GM23338 (cell line): ENCODE results near the gene KRT16. TPM values are rescaled to one million over a fixed set of nuclear protein-coding genes. Genes with fewer than 3 reads are reported as not detected.

Experiments
- ATAC-seq: fragments of 200-7000 bp; cut with Tn5 transposase; 3 replicates; pipeline ENCODE4 v1.9.1; 2020
- DNase-seq: peaks from one replicate; pipeline ENCODE4 v3.0.0-alpha.2; 2015; ENCODE audit warnings: low spot score
- H2AFZ ChIP-seq: fragments of 200-600 bp; sonication (generic); 2 replicates; pipeline ENCODE4 v1.8.0; 2016; ENCODE audit warnings: antibody characterized with exemption, mild to moderate bottlenecking, moderate library complexity
- H3F3A ChIP-seq: fragments of 200-600 bp; sonication (generic); replicated peaks from 2 replicates; pipeline ENCODE4 v1.8.0; 2017; ENCODE audit warnings: antibody characterized with exemption, mixed run types, low read depth
- H3K27ac ChIP-seq: fragments of 200-600 bp; sonication (generic); 2 replicates; pipeline ENCODE4 v1.6.1; 2016; ENCODE audit warnings: low read depth
- H3K27me3 ChIP-seq: fragments of 200-600 bp; sonication (generic); 2 replicates; pipeline ENCODE4 v1.8.0; 2016; ENCODE audit warnings: mild to moderate bottlenecking, mixed run types, moderate library complexity; ENCODE audit not compliant: insufficient read depth
- H3K36me3 ChIP-seq: fragments of 200-600 bp; sonication (generic); 2 replicates; pipeline ENCODE4 v1.8.0; 2016; ENCODE audit warnings: mild to moderate bottlenecking; ENCODE audit not compliant: insufficient read depth
- H3K4me1 ChIP-seq: fragments of 200-600 bp; sonication (generic); 2 replicates; pipeline ENCODE4 v1.8.0; 2016; ENCODE audit warnings: mild to moderate bottlenecking, moderate library complexity; ENCODE audit not compliant: insufficient read depth
- H3K4me2 ChIP-seq: fragments of 200-600 bp; sonication (generic); 2 replicates; pipeline ENCODE4 v1.7.1; 2017; ENCODE audit warnings: mixed run types
- H3K4me3 ChIP-seq: fragments of 200-600 bp; sonication (generic); 2 replicates; pipeline ENCODE4 v1.6.1; 2016; ENCODE audit warnings: mixed run types
- H3K79me2 ChIP-seq: fragments of 200-600 bp; sonication (generic); replicated peaks from 2 replicates; pipeline ENCODE4 v1.8.0; 2017; ENCODE audit warnings: mild to moderate bottlenecking; ENCODE audit not compliant: insufficient read depth
- H3K9me2 ChIP-seq: fragments of 200-600 bp; sonication (generic); 2 replicates; pipeline ENCODE4 v1.8.0; 2017; ENCODE audit not compliant: insufficient read depth
- H4K20me1 ChIP-seq: fragments of 200-600 bp; sonication (generic); replicated peaks from 2 replicates; pipeline ENCODE4 v1.8.0; 2017; ENCODE audit warnings: mild to moderate bottlenecking; ENCODE audit not compliant: insufficient read depth
- H3K27ac Mint-ChIP-seq: 2 replicates; pipeline ENCODE4 v1.8.0; 2020; ENCODE audit warnings: inconsistent platforms, mild to moderate bottlenecking, moderate library complexity, mixed read lengths
- H3K27me3 Mint-ChIP-seq: 3 replicates; pipeline ENCODE4 v1.8.0; 2022; ENCODE audit warnings: low read depth, mild to moderate bottlenecking, moderate library complexity, mixed read lengths, inconsistent platforms; ENCODE audit not compliant: insufficient read depth, poor library complexity
- H3K36me3 Mint-ChIP-seq: 3 replicates; pipeline ENCODE4 v1.8.0; 2021; ENCODE audit warnings: low read depth, mild to moderate bottlenecking, inconsistent platforms, moderate library complexity, mixed read lengths
- H3K4me1 Mint-ChIP-seq: 3 replicates; pipeline ENCODE4 v1.8.0; 2020; ENCODE audit warnings: mild to moderate bottlenecking, inconsistent platforms, mixed read lengths
- H3K4me3 Mint-ChIP-seq: 3 replicates; pipeline ENCODE4 v1.8.0; 2021; ENCODE audit warnings: moderate library complexity, mild to moderate bottlenecking, inconsistent platforms, mixed read lengths
- H3K9me3 Mint-ChIP-seq: 3 replicates; pipeline ENCODE4 v1.8.0; 2020; ENCODE audit warnings: moderate library complexity, mild to moderate bottlenecking, inconsistent platforms, mixed read lengths
- CREB1 ChIP-seq: fragments of 250-450 bp; sonication (Bioruptor Pico); IDR thresholded peaks from 2 replicates; pipeline ENCODE4 v1.5.0; 2020; ENCODE audit warnings: low read depth, mild to moderate bottlenecking, moderate library complexity
- ETS1 ChIP-seq: IDR thresholded peaks from 2 replicates; pipeline ENCODE4 v1.6.1; 2016; ENCODE audit warnings: antibody characterized with exemption
- EZH2 ChIP-seq: fragments of 200-600 bp; sonication (generic); IDR thresholded peaks from one replicate; pipeline ENCODE4 v1.8.0; 2017; ENCODE audit warnings: antibody characterized with exemption, mild to moderate bottlenecking, low read depth; ENCODE audit not compliant: unreplicated experiment
- EZH2phosphoT487 ChIP-seq: fragments of 200-600 bp; sonication (generic); IDR thresholded peaks from one replicate; pipeline ENCODE4 v1.8.1; 2018; ENCODE audit warnings: antibody characterized with exemption; ENCODE audit not compliant: unreplicated experiment
- JUNB ChIP-seq: IDR thresholded peaks from one replicate; pipeline ENCODE4 v1.6.1; 2016; ENCODE audit warnings: antibody characterized with exemption; ENCODE audit not compliant: unreplicated experiment
- NANOG ChIP-seq: IDR thresholded peaks from 2 replicates; pipeline ENCODE4 v1.6.1; 2016; ENCODE audit warnings: antibody characterized with exemption, borderline replicate concordance
- POLR2AphosphoS5 ChIP-seq: IDR thresholded peaks from 2 replicates; pipeline ENCODE4 v1.6.1; 2016; ENCODE audit warnings: antibody characterized with exemption, low read depth
- STAT1 ChIP-seq: IDR thresholded peaks from one replicate; pipeline ENCODE4 v1.6.1; 2016; ENCODE audit warnings: antibody characterized with exemption; ENCODE audit not compliant: unreplicated experiment
- ZNF114 ChIP-seq: fragments of 250-450 bp; sonication (Bioruptor Pico); IDR thresholded peaks from 2 replicates; pipeline ENCODE4 v1.5.0; 2020; ENCODE audit warnings: mild to moderate bottlenecking, moderate library complexity
- ZNF331 ChIP-seq: fragments of 250-450 bp; sonication (Bioruptor Pico); IDR thresholded peaks from 2 replicates; pipeline ENCODE4 v1.5.0; 2020; ENCODE audit warnings: low read depth, mild to moderate bottlenecking, moderate library complexity
- polyA plus RNA-seq: library from polyadenylated mRNA; unstranded; fragments of >200 nt; fragmentation: Nextera tagmentation; extraction: Ambion mirVana; gene quantifications from 2 replicates; pipeline ENCODE4 v1.2.1, GENCODE V29; 2016
- total RNA-seq: library from RNA; depleted of rRNA; stranded (reverse); fragments of >200 nt; shearing (Covaris generic); gene quantifications from 2 replicates; pipeline ENCODE4 v1.2.3, GENCODE V29; 2014
- TF ChIP-seq, protein P1 (sequence below), 2 experiments: fragments of 200-600 bp in 1 of 2; sonication (generic) in 1 of 2; conservative IDR thresholded peaks; 2 replicates each; pipeline versions ENCODE4 v1.5.1 to v1.6.1; 2016 to 2017; ENCODE audit warnings: antibody characterized with exemption in 2 of 2, low read depth in 2 of 2, mild to moderate bottlenecking in 2 of 2, moderate library complexity in 1 of 2

The KRT16 gene
- total and polyA plus RNA-seq, 2 experiments from 2014 or later = not detected

GRCh38 chr17:41638941-41639340 lies 26.4 kb upstream of the KRT16 start (continued):
- TF ChIP-seq, protein P1, sequence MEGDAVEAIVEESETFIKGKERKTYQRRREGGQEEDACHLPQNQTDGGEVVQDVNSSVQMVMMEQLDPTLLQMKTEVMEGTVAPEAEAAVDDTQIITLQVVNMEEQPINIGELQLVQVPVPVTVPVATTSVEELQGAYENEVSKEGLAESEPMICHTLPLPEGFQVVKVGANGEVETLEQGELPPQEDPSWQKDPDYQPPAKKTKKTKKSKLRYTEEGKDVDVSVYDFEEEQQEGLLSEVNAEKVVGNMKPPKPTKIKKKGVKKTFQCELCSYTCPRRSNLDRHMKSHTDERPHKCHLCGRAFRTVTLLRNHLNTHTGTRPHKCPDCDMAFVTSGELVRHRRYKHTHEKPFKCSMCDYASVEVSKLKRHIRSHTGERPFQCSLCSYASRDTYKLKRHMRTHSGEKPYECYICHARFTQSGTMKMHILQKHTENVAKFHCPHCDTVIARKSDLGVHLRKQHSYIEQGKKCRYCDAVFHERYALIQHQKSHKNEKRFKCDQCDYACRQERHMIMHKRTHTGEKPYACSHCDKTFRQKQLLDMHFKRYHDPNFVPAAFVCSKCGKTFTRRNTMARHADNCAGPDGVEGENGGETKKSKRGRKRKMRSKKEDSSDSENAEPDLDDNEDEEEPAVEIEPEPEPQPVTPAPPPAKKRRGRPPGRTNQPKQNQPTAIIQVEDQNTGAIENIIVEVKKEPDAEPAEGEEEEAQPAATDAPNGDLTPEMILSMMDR (conservative IDR thresholded peaks at IDR 0.05; ENCODE audit: low read depth in 2 of 2) = no peak
- TF ChIP-seq ZNF331 (CRISPR knock-in tag) (no peak), EZH2 (no peak), POLR2AphosphoS5 (no peak)

GRCh38 chr17:41638194-41638593 lies 25.6 kb upstream of the KRT16 start:
- Mint-ChIP-seq H3K4me3 (no peak overlapping the region), H3K27me3 (peaks cover 12% of the 10 kb centered on the region), H3K36me3 (no peaks in the 10 kb centered on the region), H3K4me1 (peaks cover 11% of the 10 kb centered on the region), H3K9me3 (no peaks in the 10 kb centered on the region), H3K27ac (no peak overlapping the region)
- Histone ChIP-seq H2AFZ (no peak overlapping the region), H3K4me3 (no peak overlapping the region), H3K4me2 (no peak overlapping the region), H3K4me1 (0 out of 2 replicates have a peak, but pooled peaks cover 10% of the 10 kb centered on the region), H3K79me2 (no peaks in the 10 kb centered on the region), H3K27ac (no peak overlapping the region), H4K20me1 (no peaks in the 10 kb centered on the region), H3F3A (no peaks in the 10 kb centered on the region), H3K27me3 (no peaks in the 10 kb centered on the region), H3K36me3 (no peaks in the 10 kb centered on the region), H3K9me2 (no peaks in the 10 kb centered on the region)
- ATAC-seq (no peak), DNase-seq (no peak)
- TF ChIP-seq, protein P1 (conservative IDR thresholded peaks at IDR 0.05; ENCODE audit: low read depth in 2 of 2) = no peak
- no peak for TF ChIP-seq JUNB
- TF ChIP-seq NANOG = no peak
- no peak for TF ChIP-seq ETS1
- no peak for TF ChIP-seq EZH2phosphoT487
- TF ChIP-seq ZNF114 (CRISPR knock-in tag) = no peak
- TF ChIP-seq ZNF331 (CRISPR knock-in tag) = no peak
- TF ChIP-seq EZH2 = no peak
- TF ChIP-seq CREB1 (CRISPR knock-in tag) = no peak
- TF ChIP-seq STAT1 = no peak
